Nephron progenitor cell (in vitro differentiated cells): ENCODE measurements around the gene FBN3.

Experiments
- DNase-seq: peaks from one replicate; pipeline ENCODE4 v3.0.0; 2021
- H3K27ac Mint-ChIP-seq: 2 replicates; pipeline ENCODE4 v1.8.0; 2021; ENCODE audit warnings: mild to moderate bottlenecking, moderate library complexity, mixed read lengths
- H3K27me3 Mint-ChIP-seq: 2 replicates; pipeline ENCODE4 v1.8.0; 2021; ENCODE audit warnings: mild to moderate bottlenecking, low read depth, mixed read lengths; ENCODE audit not compliant: poor library complexity
- H3K36me3 Mint-ChIP-seq: 2 replicates; pipeline ENCODE4 v1.8.0; 2021; ENCODE audit warnings: low read depth, mixed read lengths
- H3K4me1 Mint-ChIP-seq: 2 replicates; pipeline ENCODE4 v1.8.0; 2021; ENCODE audit warnings: mixed read lengths
- H3K4me3 Mint-ChIP-seq: 2 replicates; pipeline ENCODE4 v1.8.0; 2021; ENCODE audit warnings: mild to moderate bottlenecking, moderate library complexity, mixed read lengths
- H3K9me3 Mint-ChIP-seq: 2 replicates; pipeline ENCODE4 v1.8.0; 2021; ENCODE audit warnings: mild to moderate bottlenecking, moderate library complexity, mixed read lengths
- CTCF ChIP-seq: fragments of 200-600 bp; sonication (generic); IDR thresholded peaks from 2 replicates; pipeline ENCODE4 v1.5.0; 2021; ENCODE audit warnings: antibody characterized with exemption

FBN3 gene

GRCh38 chr19:8144273-8144995 lies 5.0 kb downstream of the FBN3 start:
- H3K27me3 Mint-ChIP-seq = peaks cover 3% of the 10 kb centered on the region
- no peaks in the 10 kb centered on the region for H3K9me3 Mint-ChIP-seq
- no peak overlapping the region for H3K4me3 Mint-ChIP-seq
- TF ChIP-seq CTCF = no peak
- no peak for DNase-seq
- no peak overlapping the region for H3K27ac Mint-ChIP-seq
- peaks cover 45% of the 10 kb centered on the region for H3K4me1 Mint-ChIP-seq
- H3K36me3 Mint-ChIP-seq = peaks cover 17% of the 10 kb centered on the region

DNA sequence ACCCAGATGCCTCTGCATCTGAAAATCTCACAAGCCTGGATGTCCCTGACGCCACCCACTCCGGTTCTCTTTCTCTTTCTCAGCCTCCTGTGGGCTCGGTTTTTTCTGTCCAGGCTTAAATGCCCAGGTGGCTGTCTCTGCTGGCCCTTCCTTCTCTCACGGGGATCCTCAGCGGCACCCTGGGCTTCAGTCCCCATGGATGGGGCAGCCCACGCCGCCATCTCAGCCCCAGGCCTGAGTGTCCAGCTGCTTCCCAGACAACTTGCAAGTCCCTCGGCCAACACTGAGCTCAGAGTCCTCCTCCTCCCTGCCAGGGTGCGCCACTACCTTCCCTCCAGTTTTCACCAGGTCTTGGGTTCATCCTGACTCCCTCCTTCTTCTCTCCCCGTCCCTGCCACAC lies 6.4 kb downstream of the FBN3 start:
- TF ChIP-seq CTCF = no peak
- Mint-ChIP-seq H3K4me1 (peaks cover 41% of the 10 kb centered on the region), H3K36me3 (peaks cover 21% of the 10 kb centered on the region), H3K4me3 (peak overlapping the region; percentile 26), H3K27ac (peak overlapping the region; percentile 94), H3K9me3 (no peaks in the 10 kb centered on the region), H3K27me3 (peaks cover 3% of the 10 kb centered on the region)
- no peak for DNase-seq

DNA sequence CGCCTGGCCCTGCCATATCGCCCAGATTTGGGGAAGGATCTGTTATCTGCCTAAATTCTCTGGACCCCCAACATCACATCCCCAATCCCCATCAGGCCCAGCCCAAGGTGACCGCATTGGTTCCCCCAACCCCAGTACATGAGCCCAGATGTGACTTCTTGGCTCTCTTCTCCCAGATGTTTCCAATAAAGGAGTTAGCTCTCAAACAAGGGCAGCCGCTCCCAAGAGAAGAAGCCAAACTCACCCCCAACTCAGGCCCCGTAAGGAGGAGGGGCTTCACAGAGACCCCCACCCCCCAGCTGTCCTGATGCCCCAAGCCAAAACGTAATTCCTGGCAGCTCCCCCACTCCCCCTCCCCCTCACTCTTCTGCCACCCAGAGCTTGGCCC lies 6.9 kb downstream of the FBN3 start:
- H3K4me1 Mint-ChIP-seq = peaks cover 36% of the 10 kb centered on the region
- H3K27ac Mint-ChIP-seq = peak overlapping the region; percentile 94
- no peak overlapping the region for H3K4me3 Mint-ChIP-seq
- TF ChIP-seq CTCF = no peak
- peaks cover 21% of the 10 kb centered on the region for H3K36me3 Mint-ChIP-seq
- no peaks in the 10 kb centered on the region for H3K9me3 Mint-ChIP-seq
- H3K27me3 Mint-ChIP-seq = peaks cover 3% of the 10 kb centered on the region
- DNase-seq = no peak

DNA sequence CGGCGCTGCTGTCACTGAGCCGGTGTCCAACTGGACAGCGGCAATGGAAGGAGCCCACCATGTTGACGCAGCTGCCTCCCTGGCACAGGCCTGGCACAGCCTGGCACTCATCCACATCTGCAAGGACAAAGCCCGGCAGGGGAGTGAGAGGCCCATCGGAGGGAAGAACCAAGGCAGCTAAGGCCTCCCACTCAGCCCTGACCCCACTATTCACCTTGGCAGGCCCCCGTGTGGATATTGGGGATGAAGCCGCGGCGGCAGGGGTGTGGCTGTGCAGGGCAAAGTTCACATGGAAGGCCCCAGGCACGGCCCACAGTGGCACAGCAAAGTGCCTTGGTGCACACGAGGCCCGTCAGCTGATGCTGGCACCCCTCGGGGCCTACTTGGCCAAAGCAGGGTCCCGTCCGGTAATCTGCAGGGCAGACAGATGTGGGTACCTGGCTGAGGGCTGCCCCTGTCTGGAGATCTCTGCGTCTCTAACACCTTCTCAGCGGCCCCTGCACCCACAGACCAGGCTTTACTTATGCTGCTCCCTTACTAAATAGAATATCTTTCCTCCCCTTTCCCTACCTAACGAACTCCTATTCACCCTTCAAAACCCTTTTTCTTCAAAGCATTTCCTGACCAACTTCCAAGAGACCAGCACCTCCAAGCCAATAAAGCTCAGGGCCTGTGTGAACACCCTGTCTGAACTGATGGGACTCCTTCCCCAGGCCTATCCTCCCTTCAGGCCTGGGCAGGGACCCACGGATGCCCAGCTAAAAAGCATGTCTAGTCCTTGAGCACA lies 7.5 kb downstream of the FBN3 start:
- Mint-ChIP-seq H3K27me3 (peaks cover 3% of the 10 kb centered on the region), H3K9me3 (no peaks in the 10 kb centered on the region), H3K4me3 (no peak overlapping the region), H3K4me1 (peaks cover 34% of the 10 kb centered on the region), H3K36me3 (peaks cover 24% of the 10 kb centered on the region), H3K27ac (peak overlapping the region; percentile 17)
- TF ChIP-seq CTCF = no peak
- no peak for DNase-seq

- H3K36me3 Mint-ChIP-seq = peaks cover 31% of the 10 kb centered on the region
- DNase-seq = no peak
- H3K4me3 Mint-ChIP-seq = no peak overlapping the region
- TF ChIP-seq CTCF = no peak
- H3K4me1 Mint-ChIP-seq = peaks cover 13% of the 10 kb centered on the region
- H3K27me3 Mint-ChIP-seq = peaks cover under 1% of the 10 kb centered on the region
- H3K9me3 Mint-ChIP-seq = no peaks in the 10 kb centered on the region
- no peak overlapping the region for H3K27ac Mint-ChIP-seq
Measured at GRCh38 chr19:8138201-8138600, 11.2 kb downstream of the FBN3 start.

DNA sequence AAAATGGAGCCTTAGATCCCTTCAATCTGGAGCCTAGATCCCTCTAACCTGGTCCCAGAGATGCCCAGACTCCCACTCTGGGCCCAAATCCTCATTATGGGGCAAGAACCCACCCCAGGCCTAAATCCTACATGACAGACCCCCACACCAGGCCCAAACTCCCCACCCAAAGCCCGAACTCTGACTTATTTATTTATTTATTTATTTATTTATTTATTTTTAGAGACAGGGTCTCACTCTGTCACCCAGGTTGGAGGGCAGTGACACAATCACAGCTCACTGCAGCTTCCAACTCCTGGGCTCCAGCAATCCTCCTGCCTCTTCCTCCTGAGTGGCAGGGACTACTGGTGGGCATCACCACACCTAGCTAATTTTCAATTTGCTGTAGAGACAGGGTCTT lies 12.0 kb downstream of the FBN3 start:
- TF ChIP-seq CTCF = no peak
- peaks cover 31% of the 10 kb centered on the region for H3K36me3 Mint-ChIP-seq
- H3K27ac Mint-ChIP-seq = no peak overlapping the region
- no peak overlapping the region for H3K4me3 Mint-ChIP-seq
- peaks cover 5% of the 10 kb centered on the region for H3K4me1 Mint-ChIP-seq
- no peak for DNase-seq
- no peaks in the 10 kb centered on the region for H3K9me3 Mint-ChIP-seq
- no peaks in the 10 kb centered on the region for H3K27me3 Mint-ChIP-seq
